ENCODE results near the gene AQP4. TPM values are rescaled to one million over a fixed set of nuclear protein-coding genes. Genes with fewer than 3 reads are reported as not detected.

The AQP4 gene
- 0.49 TPM for total RNA-seq

GRCh38 chr18:26865557-26865956 lies at the start of gene AQP4:
Gene AQP4, minus strand, starts transcription at chr18:26865707. Its CDS starts 18 bp downstream, at chr18:26865689.
- TF ChIP-seq POLR2AphosphoS5 (IDR thresholded peaks at IDR 0.05; ENCODE audit: insufficient read depth in 1 of 2, low read depth in 1 of 2) (no peak), POLR2A (IDR thresholded peaks at IDR 0.05) (no peak)
- TF ChIP-seq, protein P1, sequence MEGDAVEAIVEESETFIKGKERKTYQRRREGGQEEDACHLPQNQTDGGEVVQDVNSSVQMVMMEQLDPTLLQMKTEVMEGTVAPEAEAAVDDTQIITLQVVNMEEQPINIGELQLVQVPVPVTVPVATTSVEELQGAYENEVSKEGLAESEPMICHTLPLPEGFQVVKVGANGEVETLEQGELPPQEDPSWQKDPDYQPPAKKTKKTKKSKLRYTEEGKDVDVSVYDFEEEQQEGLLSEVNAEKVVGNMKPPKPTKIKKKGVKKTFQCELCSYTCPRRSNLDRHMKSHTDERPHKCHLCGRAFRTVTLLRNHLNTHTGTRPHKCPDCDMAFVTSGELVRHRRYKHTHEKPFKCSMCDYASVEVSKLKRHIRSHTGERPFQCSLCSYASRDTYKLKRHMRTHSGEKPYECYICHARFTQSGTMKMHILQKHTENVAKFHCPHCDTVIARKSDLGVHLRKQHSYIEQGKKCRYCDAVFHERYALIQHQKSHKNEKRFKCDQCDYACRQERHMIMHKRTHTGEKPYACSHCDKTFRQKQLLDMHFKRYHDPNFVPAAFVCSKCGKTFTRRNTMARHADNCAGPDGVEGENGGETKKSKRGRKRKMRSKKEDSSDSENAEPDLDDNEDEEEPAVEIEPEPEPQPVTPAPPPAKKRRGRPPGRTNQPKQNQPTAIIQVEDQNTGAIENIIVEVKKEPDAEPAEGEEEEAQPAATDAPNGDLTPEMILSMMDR (IDR thresholded peaks at IDR 0.05), result no peak
- Histone ChIP-seq H3K4me1 (peaks cover 12% of the 10 kb centered on the region), H3K27ac (no peak within 1 kb of the TSS), H3K27me3 (no peaks in the 10 kb centered on the region), H3K4me3 (no peak within 1 kb of the TSS), H3K36me3 (no peaks in the 10 kb centered on the region), H3K9me3 (no peaks in the 10 kb centered on the region)
- no peak for DNase-seq (ENCODE audit: extremely low spot score in 2 of 2)
- intact Hi-C loops (cut with DNase I), result no loop called here

DNA sequence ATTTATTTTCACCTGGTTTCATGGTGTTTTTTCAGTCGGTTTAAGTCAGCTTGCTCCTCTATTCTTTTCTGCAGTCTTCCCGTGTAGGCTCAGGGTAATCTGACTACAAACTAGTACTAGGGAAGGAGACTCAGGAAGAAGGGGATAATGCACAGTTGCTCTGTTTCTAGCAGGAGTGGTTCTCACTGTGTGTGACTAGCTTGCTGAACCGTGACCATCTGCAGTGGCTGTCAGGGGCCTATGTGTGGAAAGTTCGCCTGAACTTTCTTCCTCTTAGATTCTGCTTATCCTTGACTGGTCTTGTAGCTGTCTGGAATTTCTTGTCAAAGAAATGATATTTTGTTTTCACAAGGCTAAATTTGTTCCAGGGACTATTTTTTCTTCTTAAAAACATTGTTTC lies 46.3 kb upstream of the AQP4 start:
- no peaks in the 10 kb centered on the region for H3K4me1 ChIP-seq
- intact Hi-C loops (cut with DNase I), result no loop called here
- H3K4me3 ChIP-seq, result no peak overlapping the region
- H3K9me3 ChIP-seq, result no peaks in the 10 kb centered on the region
- TF ChIP-seq POLR2A (IDR thresholded peaks at IDR 0.05), result no peak
- TF ChIP-seq POLR2AphosphoS5 (IDR thresholded peaks at IDR 0.05; ENCODE audit: insufficient read depth in 1 of 2, low read depth in 1 of 2), result no peak
- TF ChIP-seq, protein P1 (IDR thresholded peaks at IDR 0.05), result no peak
- H3K27ac ChIP-seq, result no peak overlapping the region
- DNase-seq (ENCODE audit: extremely low spot score in 2 of 2), result no peak
- H3K27me3 ChIP-seq, result no peaks in the 10 kb centered on the region
- H3K36me3 ChIP-seq, result no peaks in the 10 kb centered on the region

DNA sequence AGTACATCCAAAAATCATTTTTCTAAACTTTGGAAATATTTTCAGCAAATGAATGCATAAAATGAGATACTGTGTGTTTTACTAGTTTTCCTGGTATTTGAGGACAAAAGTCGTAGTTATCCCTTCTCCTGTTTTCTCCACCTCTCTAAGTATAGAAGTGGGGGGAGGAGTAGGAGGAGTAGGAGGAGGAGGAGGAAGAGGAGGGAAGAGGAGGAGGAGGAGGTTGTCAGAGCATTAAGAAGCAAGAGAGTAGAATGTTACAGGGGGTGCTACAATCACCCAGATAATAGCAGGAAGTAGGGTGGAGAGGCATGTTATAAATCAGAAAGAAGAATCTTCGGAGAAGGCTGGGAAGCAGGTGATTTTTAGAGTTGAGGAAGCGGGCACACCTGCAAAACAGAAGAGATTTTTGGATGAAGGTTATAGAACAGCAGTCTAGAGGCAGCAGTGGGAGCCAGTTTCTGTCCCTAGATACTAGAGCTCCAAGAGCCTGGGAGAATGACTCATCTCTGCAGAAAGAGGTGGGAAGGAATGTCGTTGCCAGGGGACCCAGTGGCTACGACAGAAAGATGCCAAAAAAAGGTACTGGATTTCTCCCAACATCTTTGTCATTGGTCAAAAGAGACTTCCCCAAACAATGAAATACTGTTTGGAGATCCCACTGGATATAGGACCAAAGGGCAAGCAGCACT lies 44.2 kb upstream of the AQP4 start:
- no peaks in the 10 kb centered on the region for H3K36me3 ChIP-seq
- H3K27me3 ChIP-seq, result no peaks in the 10 kb centered on the region
- no peaks in the 10 kb centered on the region for H3K9me3 ChIP-seq
- intact Hi-C loops (cut with DNase I), result no loop called here
- DNase-seq (ENCODE audit: extremely low spot score in 2 of 2), result no peak
- TF ChIP-seq POLR2AphosphoS5 (IDR thresholded peaks at IDR 0.05; ENCODE audit: insufficient read depth in 1 of 2, low read depth in 1 of 2), result no peak
- no peak for TF ChIP-seq POLR2A (IDR thresholded peaks at IDR 0.05)
- TF ChIP-seq, protein P1 (IDR thresholded peaks at IDR 0.05), result no peak
- no peak overlapping the region for H3K27ac ChIP-seq
- no peak overlapping the region for H3K4me3 ChIP-seq
- no peaks in the 10 kb centered on the region for H3K4me1 ChIP-seq

DNA sequence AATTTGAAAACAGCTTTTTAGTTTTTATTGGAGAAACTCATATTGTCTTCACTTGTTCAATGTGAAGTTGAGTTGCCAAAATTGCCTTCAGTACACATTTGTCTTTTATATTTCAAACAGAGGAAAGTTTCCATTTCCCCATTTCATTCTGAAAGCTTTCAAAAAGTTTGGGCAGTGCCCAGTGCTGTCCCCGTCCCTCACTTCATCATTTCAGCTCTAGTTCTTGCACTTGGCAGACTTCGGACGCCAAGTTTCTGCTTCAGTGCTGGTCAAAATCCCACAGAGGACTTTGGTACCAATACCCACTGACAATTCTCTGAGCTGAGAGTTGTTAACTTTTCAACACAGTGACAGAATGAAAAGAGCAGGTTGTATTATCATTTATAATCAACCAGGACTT lies 43.4 kb upstream of the AQP4 start:
- no peaks in the 10 kb centered on the region for H3K9me3 ChIP-seq
- no peak for DNase-seq (ENCODE audit: extremely low spot score in 2 of 2)
- intact Hi-C loops (cut with DNase I), result no loop called here
- H3K36me3 ChIP-seq, result no peaks in the 10 kb centered on the region
- H3K4me3 ChIP-seq, result no peak overlapping the region
- H3K27me3 ChIP-seq, result no peaks in the 10 kb centered on the region
- no peak overlapping the region for H3K27ac ChIP-seq
- no peaks in the 10 kb centered on the region for H3K4me1 ChIP-seq
- TF ChIP-seq POLR2AphosphoS5 (IDR thresholded peaks at IDR 0.05; ENCODE audit: insufficient read depth in 1 of 2, low read depth in 1 of 2) (no peak), POLR2A (IDR thresholded peaks at IDR 0.05) (no peak)
- TF ChIP-seq, protein P1 (IDR thresholded peaks at IDR 0.05), result no peak

GRCh38 chr18:26902291-26902690 lies 36.8 kb upstream of the AQP4 start:
- TF ChIP-seq, protein P1 (IDR thresholded peaks at IDR 0.05), result no peak
- TF ChIP-seq POLR2AphosphoS5 (IDR thresholded peaks at IDR 0.05; ENCODE audit: insufficient read depth in 1 of 2, low read depth in 1 of 2) (no peak), POLR2A (IDR thresholded peaks at IDR 0.05) (no peak)
- Histone ChIP-seq H3K27ac (no peak overlapping the region), H3K4me1 (no peaks in the 10 kb centered on the region), H3K4me3 (no peak overlapping the region), H3K36me3 (no peaks in the 10 kb centered on the region), H3K9me3 (no peaks in the 10 kb centered on the region), H3K27me3 (no peaks in the 10 kb centered on the region)
- DNase-seq (ENCODE audit: extremely low spot score in 2 of 2), result no peak
- intact Hi-C loops (cut with DNase I), result no loop called here
